PC-3 (cell line): Measurements from ENCODE around the gene RBKS.

ENCODE experiments used
- EZH2 ChIP-seq: fragments of 300-600 bp; sonication (generic); IDR thresholded peaks from one replicate; pipeline ENCODE4 v1.6.1; 2017; ENCODE audit warnings: antibody characterized with exemption, mild to moderate bottlenecking, low read length; ENCODE audit not compliant: unreplicated experiment
- EZH2phosphoT487 ChIP-seq: fragments of 300-600 bp; sonication (generic); IDR thresholded peaks from 2 replicates; pipeline ENCODE4 v1.6.1; 2018; ENCODE audit warnings: mild to moderate bottlenecking, antibody characterized with exemption, low read length, borderline replicate concordance
- TF ChIP-seq, protein P1 (sequence below): fragments of 300-600 bp; sonication (generic); conservative IDR thresholded peaks from 2 replicates; pipeline ENCODE4 v1.5.1; 2017; ENCODE audit warnings: antibody characterized with exemption, low read depth, mild to moderate bottlenecking, low read length

DNA sequence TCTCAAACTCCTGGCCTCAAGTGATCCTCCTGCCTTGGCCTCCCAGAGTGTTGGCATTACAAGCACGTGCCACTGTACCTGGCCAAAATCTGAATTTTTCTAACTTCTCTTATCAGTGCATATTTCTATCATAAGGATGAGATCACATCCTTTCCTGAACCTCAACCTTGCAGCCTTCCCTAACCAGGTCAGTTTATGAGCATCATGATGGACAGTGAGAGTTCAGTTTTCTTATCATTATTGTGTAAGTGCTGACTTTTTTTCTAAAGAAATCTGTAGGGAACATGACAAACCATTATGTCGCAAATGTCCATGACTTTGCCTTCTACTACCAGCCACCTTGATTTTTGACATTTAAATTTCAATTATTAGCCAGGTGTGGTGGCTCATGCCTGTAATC lies 87.1 kb downstream of the RBKS start:
- no peak for TF ChIP-seq EZH2
- TF ChIP-seq, protein P1, sequence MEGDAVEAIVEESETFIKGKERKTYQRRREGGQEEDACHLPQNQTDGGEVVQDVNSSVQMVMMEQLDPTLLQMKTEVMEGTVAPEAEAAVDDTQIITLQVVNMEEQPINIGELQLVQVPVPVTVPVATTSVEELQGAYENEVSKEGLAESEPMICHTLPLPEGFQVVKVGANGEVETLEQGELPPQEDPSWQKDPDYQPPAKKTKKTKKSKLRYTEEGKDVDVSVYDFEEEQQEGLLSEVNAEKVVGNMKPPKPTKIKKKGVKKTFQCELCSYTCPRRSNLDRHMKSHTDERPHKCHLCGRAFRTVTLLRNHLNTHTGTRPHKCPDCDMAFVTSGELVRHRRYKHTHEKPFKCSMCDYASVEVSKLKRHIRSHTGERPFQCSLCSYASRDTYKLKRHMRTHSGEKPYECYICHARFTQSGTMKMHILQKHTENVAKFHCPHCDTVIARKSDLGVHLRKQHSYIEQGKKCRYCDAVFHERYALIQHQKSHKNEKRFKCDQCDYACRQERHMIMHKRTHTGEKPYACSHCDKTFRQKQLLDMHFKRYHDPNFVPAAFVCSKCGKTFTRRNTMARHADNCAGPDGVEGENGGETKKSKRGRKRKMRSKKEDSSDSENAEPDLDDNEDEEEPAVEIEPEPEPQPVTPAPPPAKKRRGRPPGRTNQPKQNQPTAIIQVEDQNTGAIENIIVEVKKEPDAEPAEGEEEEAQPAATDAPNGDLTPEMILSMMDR: no peak
- no peak for TF ChIP-seq EZH2phosphoT487
